Coronary artery (tissue), 2 donors: ENCODE results near the gene ALG2.
"Not testable (repeated sequence)": the region's sequence is repeated elsewhere in the genome, so short reads cannot be mapped to it uniquely, and the experiment has no call there.

Source experiments
- DNase-seq: peaks from one replicate; pipeline ENCODE4 v3.0.0-alpha.2; 2017; ENCODE audit warnings: low spot score
- H3K27ac ChIP-seq, 2 donors: fragments of 200-600 bp; sonication (generic); one replicate each; pipeline ENCODE4 v1.5.1; 2016 to 2019
- H3K4me3 ChIP-seq: fragments of 200-600 bp; sonication (generic); 2 replicates; pipeline ENCODE4 v1.5.1; 2016; ENCODE audit warnings: mild to moderate bottlenecking, moderate library complexity
- TF ChIP-seq, protein P1 (sequence below): fragments of 200-600 bp; sonication (generic); IDR thresholded peaks from one replicate; pipeline ENCODE4 v1.5.1; 2019; ENCODE audit warnings: antibody characterized with exemption

The ALG2 gene

DNA sequence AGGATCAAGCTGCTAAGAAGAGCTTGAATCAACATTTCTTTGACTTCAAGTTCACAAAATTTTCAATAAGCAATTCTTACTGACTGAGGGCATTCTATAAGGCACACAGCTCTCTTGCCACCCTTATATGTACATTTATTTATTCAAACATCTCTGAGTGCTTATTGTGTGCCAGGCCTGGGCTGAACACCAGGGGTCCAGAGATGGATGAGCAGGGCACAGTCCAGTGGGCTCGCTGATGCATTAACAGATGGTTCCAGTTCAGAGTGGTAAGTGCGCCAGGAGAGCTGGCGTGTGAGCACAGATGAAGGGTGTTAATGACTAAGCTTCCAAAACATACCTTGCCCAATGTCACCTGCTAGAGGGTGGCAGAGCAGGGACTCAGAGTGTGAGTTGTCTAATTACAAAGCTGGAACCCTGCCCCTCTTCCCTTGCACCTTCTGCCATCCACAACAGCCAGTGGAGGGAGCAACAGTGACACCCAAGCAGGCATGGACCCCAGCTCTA, 24.6 kb downstream of the ALG2 start:
- Histone ChIP-seq H3K27ac (no peak overlapping the region), H3K4me3 (no peak overlapping the region)
- TF ChIP-seq, protein P1, sequence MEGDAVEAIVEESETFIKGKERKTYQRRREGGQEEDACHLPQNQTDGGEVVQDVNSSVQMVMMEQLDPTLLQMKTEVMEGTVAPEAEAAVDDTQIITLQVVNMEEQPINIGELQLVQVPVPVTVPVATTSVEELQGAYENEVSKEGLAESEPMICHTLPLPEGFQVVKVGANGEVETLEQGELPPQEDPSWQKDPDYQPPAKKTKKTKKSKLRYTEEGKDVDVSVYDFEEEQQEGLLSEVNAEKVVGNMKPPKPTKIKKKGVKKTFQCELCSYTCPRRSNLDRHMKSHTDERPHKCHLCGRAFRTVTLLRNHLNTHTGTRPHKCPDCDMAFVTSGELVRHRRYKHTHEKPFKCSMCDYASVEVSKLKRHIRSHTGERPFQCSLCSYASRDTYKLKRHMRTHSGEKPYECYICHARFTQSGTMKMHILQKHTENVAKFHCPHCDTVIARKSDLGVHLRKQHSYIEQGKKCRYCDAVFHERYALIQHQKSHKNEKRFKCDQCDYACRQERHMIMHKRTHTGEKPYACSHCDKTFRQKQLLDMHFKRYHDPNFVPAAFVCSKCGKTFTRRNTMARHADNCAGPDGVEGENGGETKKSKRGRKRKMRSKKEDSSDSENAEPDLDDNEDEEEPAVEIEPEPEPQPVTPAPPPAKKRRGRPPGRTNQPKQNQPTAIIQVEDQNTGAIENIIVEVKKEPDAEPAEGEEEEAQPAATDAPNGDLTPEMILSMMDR, result no peak
- DNase-seq, result no peak

DNA sequence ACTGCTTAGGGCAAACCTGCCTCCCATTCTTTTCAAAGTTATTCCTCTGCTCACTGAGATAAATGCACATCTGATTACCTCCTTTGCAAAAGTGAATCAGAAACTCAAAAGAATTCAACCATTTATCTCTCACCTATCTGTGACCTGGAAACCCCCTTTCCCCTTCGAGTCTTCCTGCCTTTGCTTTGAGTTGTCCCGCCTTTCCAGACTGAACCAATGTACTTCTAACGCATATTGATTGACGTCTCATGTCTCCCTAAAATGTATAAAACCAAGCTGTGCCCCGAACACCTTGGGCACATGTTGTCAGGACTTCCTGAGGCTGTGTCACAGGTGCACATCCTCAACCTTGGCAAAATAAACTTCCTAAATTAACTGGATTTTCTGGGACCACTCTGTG, 25.3 kb downstream of the ALG2 start:
- DNase-seq, H3K27ac ChIP-seq, H3K4me3 ChIP-seq: not testable (repeated sequence)

DNA sequence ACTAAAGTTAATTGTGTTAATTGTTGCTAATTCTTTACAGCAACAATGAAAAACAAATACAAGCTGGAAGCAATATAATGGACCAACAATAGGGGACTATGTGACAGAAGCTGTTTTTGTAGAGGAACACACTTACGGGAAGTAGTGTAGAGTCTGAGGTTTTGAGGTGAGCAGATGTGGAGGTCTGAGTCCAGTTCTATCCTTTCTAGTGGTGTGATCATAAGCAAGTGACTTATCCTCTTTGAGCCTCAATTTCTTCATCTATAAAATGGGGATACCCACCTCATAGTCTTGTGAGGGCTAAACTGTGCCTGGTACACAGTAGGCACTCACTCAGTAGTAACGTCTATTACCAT, 28.3 kb downstream of the ALG2 start:
- no peak for DNase-seq
- Histone ChIP-seq H3K27ac (no peak overlapping the region), H3K4me3 (no peak overlapping the region)
- TF ChIP-seq, protein P1, result no peak

DNA sequence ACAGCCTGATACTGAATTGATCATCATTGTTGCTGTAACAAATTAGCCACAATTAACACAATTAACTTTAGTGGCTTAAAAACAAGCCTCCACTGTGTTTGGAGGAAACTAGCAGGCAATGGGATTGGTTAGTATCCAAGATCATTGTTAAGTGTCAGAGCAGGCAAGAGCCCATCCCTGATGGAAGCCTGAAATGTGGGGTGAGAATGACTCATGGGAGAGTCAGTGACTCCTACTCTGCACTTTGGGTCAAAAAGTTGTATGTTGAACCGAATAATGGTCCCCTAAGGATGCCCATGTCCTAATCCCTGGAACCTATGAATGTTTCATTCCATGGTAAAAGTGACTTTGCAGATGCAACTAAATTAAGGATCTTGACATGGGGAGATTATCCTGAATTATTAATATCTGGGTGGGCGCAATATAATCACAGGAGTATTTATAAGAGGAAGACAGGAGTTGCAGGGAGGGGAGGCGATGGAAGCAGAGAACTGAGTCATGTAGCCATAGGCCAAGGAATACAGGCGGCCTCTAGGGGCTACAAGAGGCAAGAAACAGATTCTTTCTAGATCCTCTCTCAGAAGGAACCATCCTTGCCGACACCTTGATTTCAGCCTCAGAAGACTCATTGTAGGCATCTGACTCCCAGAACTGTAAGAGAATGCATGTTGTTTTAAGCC, 28.8 kb downstream of the ALG2 start:
- TF ChIP-seq, protein P1, result no peak
- Histone ChIP-seq H3K27ac (no peak overlapping the region), H3K4me3 (no peak overlapping the region)
- DNase-seq, result no peak

DNA sequence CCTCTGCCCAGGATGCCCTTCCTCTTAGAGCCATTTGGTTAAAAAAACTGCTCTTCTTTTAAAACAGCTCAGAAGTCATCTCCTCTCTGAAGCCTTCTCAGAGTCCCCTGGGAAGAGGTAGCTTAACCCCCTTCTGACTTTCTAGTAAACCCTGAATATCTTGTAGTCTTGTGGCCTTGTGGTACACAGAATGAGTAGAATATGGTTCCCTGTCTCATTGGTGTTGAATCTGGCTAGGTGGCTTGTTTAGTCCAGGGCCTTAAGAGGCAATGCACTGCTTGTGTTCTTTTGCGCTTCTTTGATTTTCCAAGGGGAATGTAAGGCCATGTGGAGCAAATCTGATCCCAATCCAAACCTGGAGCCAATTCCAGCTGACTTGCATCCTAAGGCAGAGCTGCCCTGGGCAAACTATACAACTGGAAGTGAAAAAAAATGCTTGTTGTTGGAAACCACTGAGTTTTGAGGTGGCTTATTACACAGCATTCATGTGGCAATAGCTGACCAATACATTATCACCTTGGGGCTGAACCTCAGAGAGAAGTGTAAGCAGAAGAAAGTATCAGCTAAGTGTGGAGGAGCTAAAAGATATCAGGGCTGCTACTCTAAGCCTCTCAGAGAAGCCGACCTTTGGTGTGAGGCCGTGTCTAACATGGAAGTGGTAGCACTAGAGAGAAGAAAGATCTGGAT, 31.0 kb downstream of the ALG2 start:
- no peak for DNase-seq
- Histone ChIP-seq H3K4me3 (no peak overlapping the region), H3K27ac (no peak overlapping the region)
- TF ChIP-seq, protein P1, result no peak

DNA sequence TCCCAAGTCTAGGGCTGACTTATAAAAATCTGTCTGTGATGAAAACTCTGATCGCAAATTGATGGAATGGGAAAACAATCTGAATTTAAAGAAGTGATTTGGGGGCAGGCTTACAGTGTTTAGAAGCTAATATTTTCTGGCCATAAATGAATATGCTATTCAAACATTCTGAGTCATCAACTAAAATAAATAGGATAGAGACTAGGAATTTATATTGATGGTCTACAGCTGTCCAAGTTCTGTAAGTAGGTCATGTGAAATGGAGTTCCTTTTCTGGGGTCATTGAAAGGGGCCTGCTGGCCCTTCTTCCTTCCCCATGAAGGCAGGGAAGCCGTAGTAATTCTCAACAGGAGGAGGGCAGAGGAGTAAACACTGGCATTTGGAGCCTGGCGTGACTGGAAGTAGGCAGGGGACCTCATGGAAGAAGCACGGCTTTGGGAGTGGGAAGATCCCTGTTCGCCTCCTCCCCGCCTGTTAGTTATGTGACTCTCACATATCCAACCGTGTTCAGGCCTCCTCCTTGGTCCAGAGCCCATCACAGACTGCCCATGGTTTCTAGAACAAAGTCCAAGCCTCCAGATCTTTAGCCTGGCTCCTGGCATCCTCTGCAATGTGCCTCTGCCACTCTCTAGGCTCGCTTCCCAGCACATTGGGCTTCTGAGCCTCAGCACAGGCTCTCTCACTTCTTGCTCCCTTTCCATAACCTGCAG, 31.7 kb downstream of the ALG2 start:
- TF ChIP-seq, protein P1, result no peak
- no peak overlapping the region for H3K27ac ChIP-seq
- no peak for DNase-seq

DNA sequence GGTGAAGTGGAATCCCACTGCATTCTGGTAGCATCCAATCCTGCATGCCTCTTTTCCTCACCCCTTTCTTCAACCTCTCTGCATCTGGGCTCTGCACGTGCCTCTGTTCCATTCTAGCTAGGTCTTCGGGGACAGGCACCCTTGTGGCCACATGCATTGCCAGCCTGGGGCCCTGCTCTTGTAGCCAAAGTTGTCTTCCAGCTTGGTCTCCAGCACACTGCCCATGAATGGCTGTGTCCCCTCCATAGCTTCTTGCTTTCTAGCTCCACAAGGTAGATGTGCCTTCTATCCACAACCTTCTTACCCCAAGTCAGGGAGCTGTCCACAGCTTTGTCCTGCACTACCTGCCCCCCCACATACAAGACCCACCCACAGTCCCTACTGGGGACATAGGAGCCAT, 32.6 kb downstream of the ALG2 start:
- TF ChIP-seq, protein P1, result no peak
- Histone ChIP-seq H3K4me3 (no peak overlapping the region), H3K27ac (no peak overlapping the region)
- DNase-seq, result no peak

More for the DNA sequence above, 31.7 kb downstream of the ALG2 start:
- H3K4me3 ChIP-seq, result no peak overlapping the region
